Sigmoid colon (tissue), 4 donors: ENCODE measurements around the gene CRB2.

ENCODE experiments used
- EP300 ChIP-seq, 4 donors: sonication (generic); formaldehyde crosslinking; IDR thresholded peaks; one replicate each; pipeline ENCODE4 v1.6.1; 2017; ENCODE audit warnings: antibody characterized with exemption in 4 of 4
- POLR2AphosphoS5 ChIP-seq, 4 donors: sonication (generic); formaldehyde crosslinking; IDR thresholded peaks; one replicate each; pipeline ENCODE4 v1.6.1; 2017; ENCODE audit warnings: antibody characterized with exemption in 4 of 4
- TF ChIP-seq, protein P1 (sequence below), 4 experiments: fragments of 450-650 bp in 3 of 4; fragments of 200-600 bp in 1 of 4; IDR thresholded peaks; one replicate each; pipeline ENCODE4 v1.5.1; 2016 to 2019; ENCODE audit warnings: antibody characterized with exemption in 4 of 4, mild to moderate bottlenecking in 3 of 4, moderate library complexity in 2 of 4

DNA sequence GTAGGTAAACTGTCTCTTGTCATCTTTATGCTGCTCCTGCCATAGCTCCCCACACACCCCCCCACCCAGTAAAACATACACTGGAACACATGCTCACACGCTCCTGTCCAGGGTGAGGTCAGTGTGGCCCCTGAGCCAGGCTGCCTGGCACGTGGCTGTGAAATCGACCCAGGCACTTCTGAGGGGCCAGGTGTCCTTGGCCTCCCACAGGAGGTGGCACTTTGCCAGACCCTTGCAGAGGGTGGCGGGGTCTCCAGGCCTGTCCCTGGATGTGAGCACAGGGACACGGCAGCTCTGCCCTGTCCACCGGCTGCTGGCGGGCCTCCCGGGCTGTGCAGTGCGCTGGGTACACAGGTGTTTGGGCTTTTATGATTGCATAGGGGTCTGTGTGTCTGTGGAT is 10.0 kb upstream of the CRB2 start:
- TF ChIP-seq, protein P1, sequence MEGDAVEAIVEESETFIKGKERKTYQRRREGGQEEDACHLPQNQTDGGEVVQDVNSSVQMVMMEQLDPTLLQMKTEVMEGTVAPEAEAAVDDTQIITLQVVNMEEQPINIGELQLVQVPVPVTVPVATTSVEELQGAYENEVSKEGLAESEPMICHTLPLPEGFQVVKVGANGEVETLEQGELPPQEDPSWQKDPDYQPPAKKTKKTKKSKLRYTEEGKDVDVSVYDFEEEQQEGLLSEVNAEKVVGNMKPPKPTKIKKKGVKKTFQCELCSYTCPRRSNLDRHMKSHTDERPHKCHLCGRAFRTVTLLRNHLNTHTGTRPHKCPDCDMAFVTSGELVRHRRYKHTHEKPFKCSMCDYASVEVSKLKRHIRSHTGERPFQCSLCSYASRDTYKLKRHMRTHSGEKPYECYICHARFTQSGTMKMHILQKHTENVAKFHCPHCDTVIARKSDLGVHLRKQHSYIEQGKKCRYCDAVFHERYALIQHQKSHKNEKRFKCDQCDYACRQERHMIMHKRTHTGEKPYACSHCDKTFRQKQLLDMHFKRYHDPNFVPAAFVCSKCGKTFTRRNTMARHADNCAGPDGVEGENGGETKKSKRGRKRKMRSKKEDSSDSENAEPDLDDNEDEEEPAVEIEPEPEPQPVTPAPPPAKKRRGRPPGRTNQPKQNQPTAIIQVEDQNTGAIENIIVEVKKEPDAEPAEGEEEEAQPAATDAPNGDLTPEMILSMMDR (IDR thresholded peaks at IDR 0.05): no peak
- TF ChIP-seq EP300 (IDR thresholded peaks at IDR 0.05): no peak
- no peak for TF ChIP-seq POLR2AphosphoS5 (IDR thresholded peaks at IDR 0.05)
